GM21526 (cell line): ENCODE measurements around the gene PPP1R37.
"Not testable (repeated sequence)": the region's sequence is repeated elsewhere in the genome, so short reads cannot be mapped to it uniquely, and the experiment has no call there.

Source experiments
- ATAC-seq: cut with Tn5 transposase; IDR thresholded peaks from one replicate; pipeline ENCODE4 v1.9.1; 2021; ENCODE audit warnings: moderate library complexity; ENCODE audit not compliant: unreplicated experiment, low FRiP score

Gene PPP1R37

DNA sequence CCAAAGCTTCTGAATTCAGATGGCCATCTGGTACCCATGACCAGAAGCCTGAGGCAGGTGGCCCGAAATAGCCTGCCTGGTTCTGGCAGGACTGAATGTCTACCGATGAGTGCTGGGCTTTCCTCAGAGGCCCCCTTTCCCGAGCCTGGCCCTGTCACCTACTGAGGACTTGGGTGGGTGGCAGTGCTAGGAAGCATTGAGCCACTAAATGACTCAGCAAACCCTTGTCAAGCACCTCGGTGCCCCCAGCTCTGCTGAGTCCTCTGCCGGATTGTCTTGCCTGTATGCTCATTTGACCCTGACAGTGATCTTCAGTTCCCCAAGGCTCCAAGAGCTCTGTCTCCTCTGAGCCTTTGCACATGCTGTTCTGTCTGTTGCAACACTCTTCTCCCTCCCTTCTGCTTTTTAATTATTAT lies 17.9 kb downstream of the PPP1R37 start:
- ATAC-seq: no peak

DNA sequence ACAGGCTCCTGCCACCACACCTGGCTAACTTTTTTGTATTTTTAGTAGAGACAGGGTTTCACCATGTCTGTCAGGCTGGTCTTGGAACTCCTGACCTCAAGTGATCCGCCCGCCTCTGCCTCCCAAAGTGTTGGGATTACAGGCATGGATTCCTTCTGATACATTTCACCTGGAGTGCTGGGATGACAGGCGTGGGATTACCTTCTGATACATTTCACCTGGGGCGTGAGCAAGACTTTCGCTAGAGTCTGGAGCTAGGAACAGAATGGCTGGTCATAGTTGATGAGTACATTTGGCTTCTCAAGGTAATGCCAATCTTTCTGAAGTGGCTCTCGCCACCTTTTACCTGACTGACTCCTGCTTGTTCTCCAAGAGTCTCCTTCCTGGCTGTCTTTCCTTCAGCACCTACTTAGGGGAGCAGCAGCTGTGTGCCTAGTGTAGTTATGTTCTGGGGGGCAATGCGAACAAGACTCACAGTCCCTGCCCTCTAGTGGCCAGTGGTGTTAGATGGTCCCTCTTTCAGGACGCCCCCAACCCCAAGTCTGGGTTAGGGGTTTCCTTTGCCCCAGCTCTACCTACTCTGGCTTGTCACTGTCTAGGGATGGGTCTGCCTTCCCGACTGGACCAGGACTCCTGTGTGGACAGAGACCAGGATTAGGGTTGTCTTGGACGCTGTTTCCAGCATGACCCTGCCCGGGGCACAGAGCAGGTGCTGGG lies 19.3 kb downstream of the PPP1R37 start:
- no peak for ATAC-seq

DNA sequence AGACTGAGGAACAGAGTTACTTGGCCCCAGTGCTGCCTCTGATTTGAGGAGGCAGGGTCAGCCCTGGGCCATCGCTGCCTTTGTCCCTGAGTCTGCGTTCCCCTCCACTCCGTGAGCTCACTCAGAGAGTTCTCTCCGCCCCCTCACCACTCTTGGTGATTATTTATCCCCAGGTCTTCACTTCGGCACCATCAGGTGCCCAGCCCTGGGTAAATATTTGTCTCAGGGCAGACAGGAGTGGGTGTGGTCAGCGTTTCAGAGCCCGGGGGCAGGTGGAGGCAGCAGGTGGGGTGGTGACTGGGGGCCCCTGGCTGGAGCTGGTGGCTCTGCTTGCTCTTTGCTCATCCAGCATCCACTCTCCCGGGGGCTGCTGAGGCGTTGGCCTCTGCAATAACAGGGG lies 20.6 kb downstream of the PPP1R37 start:
- no peak for ATAC-seq

DNA sequence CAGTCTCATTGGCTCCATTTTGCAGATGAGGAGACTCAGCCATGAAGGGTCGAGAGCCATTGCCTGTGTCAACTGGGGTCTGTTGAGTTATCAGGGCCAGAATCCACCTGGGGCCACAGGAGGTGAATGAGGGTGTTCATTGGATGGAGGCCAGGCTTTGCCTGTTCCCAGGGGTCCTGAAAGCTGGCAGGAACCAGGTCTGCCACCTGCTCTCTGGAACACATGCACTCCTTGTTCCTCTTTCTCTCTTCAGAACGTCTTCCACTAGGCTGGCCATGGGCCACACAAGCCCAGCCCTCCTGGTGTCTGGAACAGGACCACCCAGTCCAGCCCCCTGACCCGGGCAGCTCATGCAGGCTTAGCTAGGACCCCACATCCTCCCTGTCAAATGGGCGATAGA lies 21.1 kb downstream of the PPP1R37 start:
- no peak for ATAC-seq

DNA sequence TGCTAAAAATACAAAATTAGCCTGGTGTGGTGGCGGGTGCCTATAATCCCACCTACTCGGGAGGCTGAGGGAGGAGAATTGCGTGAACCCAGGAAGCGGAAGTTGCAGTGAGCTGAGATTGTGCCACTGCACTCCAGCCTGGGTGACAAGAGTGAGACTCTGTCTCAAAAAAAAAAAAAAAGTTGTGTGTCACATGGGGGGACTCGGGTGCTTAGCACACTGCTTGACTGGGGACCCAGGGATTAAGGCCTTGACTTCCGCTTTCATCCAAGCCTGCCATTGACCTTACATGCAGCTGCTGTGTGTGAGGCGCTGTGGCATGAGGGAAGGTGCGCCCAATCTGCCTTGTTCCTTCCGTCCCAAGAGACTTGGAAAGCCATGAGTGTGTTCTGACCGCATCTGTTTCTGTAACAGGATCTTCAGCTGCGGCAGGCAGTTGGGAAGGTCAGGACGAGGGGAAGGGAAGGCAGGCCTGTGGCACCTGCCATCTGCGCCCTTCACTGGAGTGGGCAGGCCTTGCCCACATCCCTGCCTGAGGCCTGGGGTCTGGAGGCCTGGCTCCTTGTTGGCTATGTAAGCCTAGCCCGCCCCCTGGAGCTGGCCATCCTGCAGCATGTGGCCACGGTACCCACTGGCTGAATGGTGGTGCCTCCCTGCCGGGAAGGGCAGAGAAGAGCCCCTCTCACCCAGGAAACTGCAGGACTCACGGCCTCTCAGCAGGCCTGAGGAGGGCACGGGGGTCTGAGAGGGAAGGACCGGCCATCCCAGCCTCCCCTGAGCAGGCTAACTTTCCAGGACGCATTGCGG lies 23.0 kb downstream of the PPP1R37 start:
- no peak for ATAC-seq

DNA sequence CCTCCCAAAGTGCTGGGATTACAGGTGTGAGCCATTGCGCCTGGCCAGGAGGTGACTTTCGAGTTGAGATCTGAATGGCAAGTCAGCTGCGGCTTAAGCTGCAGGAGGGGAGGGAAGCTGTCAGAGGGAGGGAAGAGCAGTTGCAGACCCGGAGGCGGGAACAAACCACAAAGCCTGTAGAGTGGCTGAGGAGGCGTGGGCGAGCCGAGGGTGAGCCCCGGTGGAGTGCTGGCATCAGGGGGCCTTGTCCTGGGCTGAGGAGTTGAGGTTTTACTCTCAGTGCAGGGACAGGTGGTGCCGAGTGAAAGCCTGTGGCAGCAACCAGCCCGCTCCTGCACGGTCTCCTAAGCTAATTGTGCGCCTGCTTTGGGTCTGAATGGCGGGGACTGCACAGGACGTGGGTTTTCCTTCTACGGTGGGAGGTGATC lies 24.2 kb downstream of the PPP1R37 start:
- ATAC-seq: no peak

DNA sequence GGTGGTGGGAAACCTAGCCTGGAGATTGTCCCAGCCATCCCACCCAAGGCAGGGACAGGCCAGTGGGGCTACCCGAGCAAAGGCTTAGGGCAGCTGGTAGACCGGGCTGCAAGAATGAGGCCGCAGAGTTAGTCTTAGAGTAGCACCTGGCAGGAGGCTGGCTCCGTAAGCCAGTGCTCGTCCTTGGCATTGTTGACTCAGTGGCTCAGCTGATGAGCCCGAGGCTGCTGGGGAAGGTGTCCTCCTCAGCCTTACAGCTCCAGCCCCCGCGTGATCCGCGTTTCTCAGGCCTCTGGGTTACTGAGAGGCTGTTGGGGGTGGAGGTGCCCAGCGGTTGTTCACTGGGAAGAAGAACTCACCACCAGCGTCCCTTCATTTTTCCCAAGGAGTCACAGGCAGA lies 24.7 kb downstream of the PPP1R37 start:
- no peak for ATAC-seq

DNA sequence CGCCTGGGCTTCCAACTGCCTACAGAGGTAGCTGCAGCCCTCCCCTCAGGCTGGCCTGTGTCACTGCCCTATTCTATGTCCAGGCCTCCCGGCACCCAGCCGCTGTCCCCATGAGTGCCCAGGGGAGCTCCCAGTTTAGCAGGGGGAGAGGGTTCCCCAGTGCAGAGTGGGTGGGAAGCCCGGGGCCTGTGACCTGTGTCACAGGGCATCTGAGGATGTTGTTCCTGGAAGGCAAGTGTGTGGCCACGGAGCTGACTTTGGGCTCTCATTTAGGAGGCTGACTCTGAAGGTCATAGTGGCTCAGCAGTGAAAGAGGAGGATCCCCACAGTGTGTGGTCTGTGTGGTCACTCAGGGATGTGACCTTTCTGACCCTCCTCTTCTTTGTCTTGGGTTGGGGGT lies 25.1 kb downstream of the PPP1R37 start:
- ATAC-seq: no peak

DNA sequence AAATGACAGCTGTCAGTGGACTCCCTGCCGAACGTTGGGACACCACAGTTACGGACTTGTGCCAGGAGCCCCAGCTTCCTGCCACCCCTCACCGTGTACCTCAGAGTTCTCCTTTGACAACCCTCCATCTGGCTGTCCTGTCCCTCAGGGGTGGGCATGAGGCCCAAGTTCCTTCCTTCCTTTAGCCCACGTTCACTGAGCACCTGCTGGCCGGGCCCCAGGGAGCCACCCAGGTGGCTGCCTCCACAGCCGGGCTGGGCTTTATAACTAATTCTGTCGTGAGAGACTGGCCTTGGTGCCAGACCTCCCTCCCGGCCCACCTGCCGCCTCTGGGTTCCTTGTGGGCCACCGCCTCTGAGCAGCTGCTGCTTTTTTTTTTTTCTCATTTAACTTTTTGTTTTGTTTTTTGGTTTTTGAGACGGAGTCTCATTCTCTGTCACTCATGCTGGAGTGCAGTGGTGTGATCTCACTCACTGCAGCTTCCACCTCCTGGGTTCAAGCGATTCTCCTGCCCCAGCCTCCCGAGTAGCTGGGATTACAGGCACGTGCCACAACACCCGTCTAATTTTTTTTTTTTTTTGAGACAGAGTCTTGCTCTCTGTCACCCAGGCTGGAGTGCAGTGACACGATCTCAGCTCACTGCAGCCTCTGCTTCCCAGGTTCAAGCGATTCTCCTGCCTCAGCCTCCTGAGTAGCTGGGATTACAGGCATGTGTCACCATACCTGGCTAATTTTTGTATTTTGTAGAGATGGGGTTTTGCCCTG lies 25.8 kb downstream of the PPP1R37 start:
- ATAC-seq: not testable (repeated sequence)

DNA sequence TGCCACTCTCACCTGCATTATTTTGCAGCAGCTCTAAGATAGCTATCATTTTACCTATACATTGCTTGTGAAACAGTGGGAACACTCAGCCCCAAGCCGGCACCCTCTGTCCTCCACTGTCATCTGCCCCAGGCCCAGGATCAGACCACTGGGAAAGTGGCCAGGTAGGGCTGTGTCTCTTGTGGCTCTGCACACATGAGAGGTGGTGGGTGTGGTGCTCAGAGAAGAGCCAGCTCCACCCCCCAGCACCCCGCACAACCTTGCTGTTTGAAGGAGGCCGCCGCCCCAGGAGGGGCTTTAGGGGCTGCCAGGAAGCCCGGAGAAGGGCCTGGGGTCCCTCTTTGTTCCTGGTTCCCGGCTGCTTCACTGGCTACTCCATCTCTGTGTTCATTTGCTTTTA lies 26.6 kb downstream of the PPP1R37 start:
- no peak for ATAC-seq

DNA sequence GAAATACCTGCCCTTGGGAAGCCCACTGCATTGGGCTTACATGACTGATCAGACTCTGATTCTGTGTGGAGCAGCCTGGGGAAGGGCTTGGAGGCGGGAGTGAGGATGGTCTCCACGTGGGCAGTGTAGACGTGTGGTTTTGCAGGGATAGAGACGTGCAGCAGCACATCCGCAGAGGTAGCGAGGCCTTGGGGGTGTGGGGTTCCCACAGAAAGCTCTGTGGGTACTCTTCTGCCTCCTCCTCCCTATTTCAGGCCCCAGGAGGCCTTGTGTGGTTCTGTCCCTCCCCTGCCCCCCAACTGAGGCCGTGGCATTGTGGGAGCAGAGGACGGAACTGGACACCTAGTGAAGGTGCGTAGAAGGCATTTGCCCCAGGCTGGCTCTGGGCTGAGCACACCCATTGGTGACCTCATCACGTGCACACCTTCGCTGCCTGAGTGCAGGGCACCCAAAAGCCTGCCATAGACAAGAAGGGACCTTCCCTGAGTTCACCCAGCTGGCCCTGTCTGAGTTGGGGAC lies 28.9 kb downstream of the PPP1R37 start:
- no peak for ATAC-seq

DNA sequence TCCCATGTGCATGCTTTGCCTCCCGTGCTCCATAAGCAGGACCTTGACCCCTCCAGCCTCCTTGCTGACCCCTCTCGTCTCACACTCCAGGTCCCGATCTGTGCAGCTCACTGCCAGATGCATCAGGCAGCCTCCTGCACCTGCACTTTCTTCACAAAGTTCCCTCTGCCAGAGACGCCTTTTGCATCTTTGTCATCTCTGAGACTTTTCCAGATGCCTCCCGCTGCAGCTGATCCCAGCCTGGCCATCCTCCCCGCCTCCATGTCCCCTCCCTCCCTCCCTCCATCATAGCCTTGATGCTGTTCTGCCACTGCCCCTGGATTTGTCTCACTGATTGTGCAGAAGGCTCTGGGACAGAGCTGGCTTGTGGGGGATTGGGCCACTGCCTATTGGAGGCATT lies 29.9 kb downstream of the PPP1R37 start:
- no peak for ATAC-seq

DNA sequence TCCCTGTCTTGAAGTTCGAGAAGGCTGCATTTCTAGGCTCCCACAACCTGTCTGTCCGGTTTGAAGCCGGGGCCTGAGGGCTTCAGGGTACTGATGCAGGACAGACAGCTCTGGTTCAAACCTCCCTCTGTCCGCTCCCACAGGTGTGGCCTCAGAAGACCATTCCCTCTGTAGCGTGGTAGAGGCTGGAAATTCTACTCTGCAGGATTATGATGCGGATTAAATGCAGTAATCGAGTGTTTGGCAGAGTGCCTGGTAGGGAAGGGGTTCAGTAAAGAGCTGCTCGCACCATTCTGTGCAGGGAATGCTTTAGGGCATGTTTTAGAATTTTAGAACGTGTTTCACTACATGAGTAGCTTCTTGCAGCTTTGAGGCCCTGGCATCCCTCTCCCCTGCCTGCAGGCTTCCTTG lies 30.5 kb downstream of the PPP1R37 start:
- ATAC-seq: no peak

DNA sequence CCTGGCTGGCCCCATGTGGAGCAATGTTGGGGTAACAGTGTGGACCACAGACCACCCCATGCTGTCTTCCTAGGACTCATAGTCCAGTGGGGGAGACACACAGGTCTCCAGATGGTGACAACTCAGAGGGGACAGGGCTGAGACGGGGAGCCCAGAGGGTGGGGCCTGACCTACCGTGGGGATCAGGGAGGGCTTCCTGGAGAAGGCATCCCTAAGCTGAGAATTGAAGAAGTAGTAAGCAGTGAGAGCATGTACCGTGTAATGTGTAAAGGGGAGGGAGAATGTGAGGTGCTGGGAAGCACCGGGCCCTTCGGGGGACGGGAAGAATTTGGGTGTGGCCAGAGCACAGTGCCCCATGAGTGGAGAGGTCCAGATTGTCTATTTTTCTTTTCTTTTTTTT lies 31.0 kb downstream of the PPP1R37 start:
- ATAC-seq: no peak

DNA sequence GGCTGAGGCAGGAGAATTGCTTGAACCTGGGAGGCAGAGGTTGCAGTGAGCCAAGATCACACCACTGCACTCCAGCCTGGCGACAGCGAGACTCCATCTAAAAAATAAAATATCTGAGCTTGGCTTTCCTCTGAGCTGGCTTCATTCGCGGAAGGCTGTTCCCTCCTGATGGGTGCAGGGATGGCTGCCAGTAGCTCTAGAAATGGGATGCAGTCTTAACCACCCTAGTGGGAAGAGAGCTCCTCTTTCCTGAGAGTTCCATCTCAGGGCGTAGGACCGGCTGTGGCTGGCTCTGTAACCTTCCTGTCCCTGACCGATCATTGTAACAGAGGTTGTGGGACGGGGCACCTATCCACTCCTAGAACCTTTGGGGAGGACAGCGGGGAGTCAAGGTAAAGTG lies 32.4 kb downstream of the PPP1R37 start:
- ATAC-seq: no peak

DNA sequence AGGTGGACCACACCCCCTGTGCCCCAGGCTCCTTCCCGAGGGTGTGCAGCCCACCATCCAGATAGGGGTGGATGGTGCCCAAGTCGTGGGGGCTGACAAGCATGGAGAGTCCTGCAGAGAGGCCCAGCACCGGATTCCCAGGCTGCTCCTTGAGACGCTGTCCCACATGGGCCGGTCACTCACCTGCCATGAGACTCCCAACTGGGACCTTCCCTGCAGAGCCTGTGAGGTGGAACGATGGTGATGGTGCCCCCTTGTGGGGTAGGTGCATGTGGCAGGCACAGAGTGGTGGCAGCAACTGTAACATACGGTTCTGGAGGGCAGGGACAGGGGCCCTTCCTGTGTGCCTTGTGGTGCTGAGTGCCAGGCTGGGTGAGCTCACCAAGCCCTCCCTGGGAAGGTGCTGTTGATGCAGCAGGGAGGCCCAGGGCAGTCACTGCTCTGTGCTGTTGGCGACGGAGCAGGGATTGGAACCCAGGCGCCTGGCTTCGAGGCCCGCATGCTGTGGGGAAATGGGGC lies 33.1 kb downstream of the PPP1R37 start:
- no peak for ATAC-seq

DNA sequence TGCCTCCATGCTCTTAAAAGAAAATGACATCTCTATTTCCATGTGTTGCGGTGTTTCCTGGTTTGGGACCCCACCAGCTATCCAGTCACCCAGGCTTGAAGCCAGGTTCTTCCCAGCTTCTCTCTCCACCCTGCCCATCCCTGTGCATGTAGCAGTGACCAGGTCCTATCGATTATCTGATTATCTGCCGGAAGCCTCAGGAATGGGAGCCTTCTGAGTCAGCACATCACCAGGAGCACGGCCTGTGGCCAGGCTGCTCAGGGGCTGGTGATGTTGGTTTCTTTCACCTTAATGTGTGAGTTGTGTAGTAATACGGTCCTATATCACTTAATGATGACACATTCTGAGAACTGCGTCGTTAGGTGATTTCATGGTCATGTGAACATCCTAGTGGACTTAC lies 33.7 kb downstream of the PPP1R37 start:
- ATAC-seq: no peak

DNA sequence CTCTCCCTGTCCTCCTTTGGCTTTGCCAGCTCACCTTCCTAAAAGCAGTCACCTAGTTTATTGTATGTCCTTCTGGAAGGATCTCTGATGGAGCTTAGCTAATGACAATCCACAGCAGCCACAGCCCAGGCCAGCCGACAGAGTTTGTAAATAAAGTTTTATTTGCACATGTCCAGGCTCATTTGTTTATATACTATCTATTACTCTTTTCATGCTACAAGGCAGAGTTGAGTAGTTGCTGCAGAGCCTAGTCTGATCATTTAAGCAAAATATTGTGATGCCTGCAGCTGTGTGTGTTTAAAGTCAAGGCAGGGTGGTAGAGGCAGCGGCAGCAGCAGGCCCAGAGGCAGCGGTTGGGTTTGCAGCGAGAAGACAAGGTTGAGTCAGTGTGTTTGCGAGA lies 35.2 kb downstream of the PPP1R37 start:
- no peak for ATAC-seq

DNA sequence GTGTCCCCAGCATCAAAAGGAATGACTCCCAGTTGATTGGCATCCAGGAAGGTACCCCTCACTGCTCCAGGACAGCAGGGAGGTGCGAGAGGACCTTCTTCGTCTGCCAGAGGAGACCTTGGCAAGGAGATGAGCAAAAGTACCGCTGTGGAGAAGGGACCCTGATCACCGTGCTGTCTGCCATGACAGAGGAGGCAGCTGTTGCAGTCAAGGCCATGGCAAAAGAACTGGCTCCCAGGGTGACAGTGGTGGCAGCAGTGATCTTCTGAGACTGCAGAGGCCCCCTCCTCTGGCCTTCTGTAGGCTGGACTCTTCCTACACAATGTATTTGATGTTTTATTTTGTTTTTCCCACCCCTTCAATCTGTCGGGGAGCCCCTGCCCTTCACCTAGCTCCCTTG lies 35.8 kb downstream of the PPP1R37 start:
- no peak for ATAC-seq

DNA sequence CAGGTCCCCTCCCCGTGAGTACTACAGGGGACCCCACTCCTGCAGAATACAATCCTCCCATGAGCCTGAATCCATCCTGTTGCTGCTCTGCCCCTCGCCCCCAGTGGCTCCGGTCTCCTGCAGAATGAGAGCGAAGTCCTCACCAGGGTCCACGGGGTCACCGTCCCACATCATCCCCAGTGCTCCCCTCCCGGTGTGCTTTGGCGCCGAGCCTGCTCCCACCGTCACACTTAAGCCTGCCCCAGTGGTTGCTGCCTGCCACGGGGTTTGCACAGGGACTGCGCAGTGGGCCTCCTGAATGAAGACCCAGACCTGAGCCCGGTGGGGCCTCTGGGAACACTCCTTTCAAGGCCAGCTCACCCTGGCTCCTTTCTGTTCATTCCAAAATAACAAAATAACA lies 37.3 kb downstream of the PPP1R37 start:
- ATAC-seq: no peak
